Measurements from ENCODE around the gene NPTX1.

- TF ChIP-seq REST (IDR thresholded peaks at IDR 0.05; ENCODE audit: insufficient read depth in 1 of 2, low read depth in 2 of 2, low read length in 2 of 2) (no peak), FOXP2 (optimal IDR thresholded peaks at IDR 0.05; ENCODE audit: borderline replicate concordance, extremely low read depth, extremely low read length, insufficient read depth) (no peak), TAF1 (IDR thresholded peaks at IDR 0.05; ENCODE audit: borderline replicate concordance, insufficient read depth, low read length) (no peak), POLR2AphosphoS5 (IDR thresholded peaks at IDR 0.05; ENCODE audit: low read depth, low read length) (no peak)
Measured at GRCh38 chr17:80502578-80502877, 26.1 kb upstream of the NPTX1 start.
